IPS-20b (cell line): ENCODE data around the gene ADRA2A.

ENCODE experiments used
- H3K27ac ChIP-seq: one replicate; pipeline ENCODE4 v1.5.1; 2013; ENCODE audit warnings: low read length
- H3K27me3 ChIP-seq: 2 replicates; pipeline ENCODE4 v1.6.1; 2013; ENCODE audit warnings: mild to moderate bottlenecking, low read length, inconsistent platforms; ENCODE audit not compliant: insufficient read depth
- H3K36me3 ChIP-seq: 2 replicates; pipeline ENCODE4 v1.6.1; 2013; ENCODE audit warnings: low read depth, mild to moderate bottlenecking, inconsistent platforms, low read length, moderate library complexity; ENCODE audit not compliant: insufficient read depth
- H3K4me1 ChIP-seq: 2 replicates; pipeline ENCODE4 v1.6.1; 2013; ENCODE audit warnings: mild to moderate bottlenecking, control low read depth, inconsistent platforms, low read length, moderate library complexity; ENCODE audit not compliant: insufficient read depth
- H3K4me3 ChIP-seq: 2 replicates; pipeline ENCODE4 v1.5.1; 2013; ENCODE audit warnings: mild to moderate bottlenecking, low read length, inconsistent platforms
- H3K9ac ChIP-seq: 2 replicates; pipeline ENCODE4 v1.6.1; 2013; ENCODE audit warnings: low read depth, mild to moderate bottlenecking, inconsistent platforms, low read length, moderate library complexity
- H3K9me3 ChIP-seq: 2 replicates; pipeline ENCODE4 v1.6.1; 2013; ENCODE audit warnings: mild to moderate bottlenecking, low read depth, low read length, inconsistent platforms; ENCODE audit not compliant: insufficient read depth

Gene ADRA2A

GRCh38 chr10:111085690-111086353 lies 9.0 kb downstream of the ADRA2A start:
- H3K9ac ChIP-seq, result no peak overlapping the region

GRCh38 chr10:111086574-111086973 lies 9.7 kb downstream of the ADRA2A start:
- Histone ChIP-seq H3K9me3 (no peaks in the 10 kb centered on the region), H3K9ac (no peak overlapping the region), H3K4me1 (peaks cover 7% of the 10 kb centered on the region; the same call in 1 of the 2 replicates), H3K27ac (no peak overlapping the region), H3K4me3 (no peak overlapping the region), H3K27me3 (peaks cover 2% of the 10 kb centered on the region; the same call in 1 of the 2 replicates), H3K36me3 (no peaks in the 10 kb centered on the region)

More at GRCh38 chr10:111085690-111086353, 9.0 kb downstream of the ADRA2A start:
- Histone ChIP-seq H3K4me3 (no peak overlapping the region), H3K27ac (no peak overlapping the region), H3K4me1 (peaks cover 7% of the 10 kb centered on the region; the same call in 1 of the 2 replicates), H3K27me3 (peaks cover 10% of the 10 kb centered on the region), H3K36me3 (no peaks in the 10 kb centered on the region), H3K9me3 (no peaks in the 10 kb centered on the region)

GRCh38 chr10:111087331-111087756 lies 10.5 kb downstream of the ADRA2A start:
- Histone ChIP-seq H3K9ac (no peak overlapping the region), H3K36me3 (no peaks in the 10 kb centered on the region), H3K4me1 (peaks cover 6% of the 10 kb centered on the region; the same call in 1 of the 2 replicates), H3K4me3 (no peak overlapping the region), H3K9me3 (no peaks in the 10 kb centered on the region), H3K27ac (no peak overlapping the region), H3K27me3 (no peaks in the 10 kb centered on the region)

- Histone ChIP-seq H3K9ac (no peak overlapping the region), H3K27me3 (no peaks in the 10 kb centered on the region), H3K4me1 (no peaks in the 10 kb centered on the region), H3K36me3 (no peaks in the 10 kb centered on the region), H3K4me3 (no peak overlapping the region), H3K27ac (no peak overlapping the region), H3K9me3 (no peaks in the 10 kb centered on the region)
These were observed 11.2 kb downstream of the ADRA2A start for GRCh38 chr10:111087968-111088505.

- no peak overlapping the region for H3K9ac ChIP-seq
- H3K36me3 ChIP-seq, result no peaks in the 10 kb centered on the region
- no peak overlapping the region for H3K4me3 ChIP-seq
- H3K27ac ChIP-seq, result no peak overlapping the region
- H3K4me1 ChIP-seq, result no peaks in the 10 kb centered on the region
- H3K9me3 ChIP-seq, result no peaks in the 10 kb centered on the region
- no peaks in the 10 kb centered on the region for H3K27me3 ChIP-seq
These were observed 12.5 kb downstream of the ADRA2A start for GRCh38 chr10:111089293-111089692.

- H3K9ac ChIP-seq, result no peak overlapping the region
- no peak overlapping the region for H3K4me3 ChIP-seq
- H3K27me3 ChIP-seq, result no peaks in the 10 kb centered on the region
- H3K9me3 ChIP-seq, result no peaks in the 10 kb centered on the region
- H3K4me1 ChIP-seq, result no peaks in the 10 kb centered on the region
- H3K36me3 ChIP-seq, result no peaks in the 10 kb centered on the region
- H3K27ac ChIP-seq, result no peak overlapping the region
These were observed 15.0 kb downstream of the ADRA2A start for GRCh38 chr10:111091833-111092232.

- no peaks in the 10 kb centered on the region for H3K9me3 ChIP-seq
These were observed 17.0 kb downstream of the ADRA2A start for GRCh38 chr10:111093741-111094380.

GRCh38 chr10:111098679-111099437 lies 22.0 kb downstream of the ADRA2A start:
- no peak overlapping the region for H3K27ac ChIP-seq
- no peaks in the 10 kb centered on the region for H3K4me1 ChIP-seq
- H3K36me3 ChIP-seq, result no peaks in the 10 kb centered on the region
- H3K4me3 ChIP-seq, result no peak overlapping the region
- no peaks in the 10 kb centered on the region for H3K9me3 ChIP-seq
- H3K27me3 ChIP-seq, result no peaks in the 10 kb centered on the region
- no peak overlapping the region for H3K9ac ChIP-seq

More at GRCh38 chr10:111093741-111094380, 17.0 kb downstream of the ADRA2A start:
- Histone ChIP-seq H3K27ac (no peak overlapping the region), H3K9ac (no peak overlapping the region), H3K27me3 (no peaks in the 10 kb centered on the region), H3K36me3 (no peaks in the 10 kb centered on the region), H3K4me1 (no peaks in the 10 kb centered on the region), H3K4me3 (no peak overlapping the region)

- Histone ChIP-seq H3K36me3 (no peaks in the 10 kb centered on the region), H3K27ac (no peak overlapping the region), H3K9me3 (no peaks in the 10 kb centered on the region), H3K4me3 (no peak overlapping the region), H3K9ac (no peak overlapping the region), H3K27me3 (no peaks in the 10 kb centered on the region), H3K4me1 (no peaks in the 10 kb centered on the region)
These were observed 23.4 kb downstream of the ADRA2A start for GRCh38 chr10:111100198-111100597.

- H3K27me3 ChIP-seq, result no peaks in the 10 kb centered on the region
- no peaks in the 10 kb centered on the region for H3K36me3 ChIP-seq
- H3K9ac ChIP-seq, result no peak overlapping the region
- H3K9me3 ChIP-seq, result no peaks in the 10 kb centered on the region
- H3K27ac ChIP-seq, result no peak overlapping the region
- no peak overlapping the region for H3K4me3 ChIP-seq
- H3K4me1 ChIP-seq, result no peaks in the 10 kb centered on the region
These were observed 25.0 kb downstream of the ADRA2A start for GRCh38 chr10:111101796-111102195.

GRCh38 chr10:111102359-111102837 lies 25.6 kb downstream of the ADRA2A start:
- H3K36me3 ChIP-seq, result no peaks in the 10 kb centered on the region
- H3K9ac ChIP-seq, result no peak overlapping the region
- no peaks in the 10 kb centered on the region for H3K27me3 ChIP-seq
- H3K4me3 ChIP-seq, result no peak overlapping the region
- H3K4me1 ChIP-seq, result no peaks in the 10 kb centered on the region
- H3K9me3 ChIP-seq, result no peaks in the 10 kb centered on the region
- no peak overlapping the region for H3K27ac ChIP-seq
